ENCODE results near the gene TTC22.

DNA sequence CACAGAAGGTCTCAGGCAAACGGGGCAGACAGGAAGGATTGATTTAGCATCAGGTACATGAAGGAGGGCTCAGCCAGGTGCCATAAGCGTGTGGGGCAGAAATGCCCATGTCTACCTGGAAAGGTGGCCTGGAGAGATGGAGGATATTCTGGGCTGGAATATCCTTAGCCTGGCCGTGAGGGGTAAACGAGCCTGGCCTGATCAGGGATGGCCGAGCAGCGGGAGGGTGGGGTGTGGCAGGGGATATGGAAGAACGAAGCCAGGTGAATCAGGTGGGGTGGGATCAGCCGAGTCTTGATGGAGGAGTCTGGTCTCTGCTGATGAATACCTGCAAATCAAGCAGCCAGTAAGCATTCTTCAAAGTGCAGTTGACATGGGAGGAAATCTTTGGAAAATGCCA is 35.5 kb upstream of the TTC22 start:
- TF ChIP-seq, protein P1, sequence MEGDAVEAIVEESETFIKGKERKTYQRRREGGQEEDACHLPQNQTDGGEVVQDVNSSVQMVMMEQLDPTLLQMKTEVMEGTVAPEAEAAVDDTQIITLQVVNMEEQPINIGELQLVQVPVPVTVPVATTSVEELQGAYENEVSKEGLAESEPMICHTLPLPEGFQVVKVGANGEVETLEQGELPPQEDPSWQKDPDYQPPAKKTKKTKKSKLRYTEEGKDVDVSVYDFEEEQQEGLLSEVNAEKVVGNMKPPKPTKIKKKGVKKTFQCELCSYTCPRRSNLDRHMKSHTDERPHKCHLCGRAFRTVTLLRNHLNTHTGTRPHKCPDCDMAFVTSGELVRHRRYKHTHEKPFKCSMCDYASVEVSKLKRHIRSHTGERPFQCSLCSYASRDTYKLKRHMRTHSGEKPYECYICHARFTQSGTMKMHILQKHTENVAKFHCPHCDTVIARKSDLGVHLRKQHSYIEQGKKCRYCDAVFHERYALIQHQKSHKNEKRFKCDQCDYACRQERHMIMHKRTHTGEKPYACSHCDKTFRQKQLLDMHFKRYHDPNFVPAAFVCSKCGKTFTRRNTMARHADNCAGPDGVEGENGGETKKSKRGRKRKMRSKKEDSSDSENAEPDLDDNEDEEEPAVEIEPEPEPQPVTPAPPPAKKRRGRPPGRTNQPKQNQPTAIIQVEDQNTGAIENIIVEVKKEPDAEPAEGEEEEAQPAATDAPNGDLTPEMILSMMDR (IDR thresholded peaks at IDR 0.05; ENCODE audit: low read length), result no peak
- no peak for TF ChIP-seq EZH2 (IDR thresholded peaks at IDR 0.05; ENCODE audit: borderline replicate concordance, low read length)
